Erythroblast (primary cell): ENCODE results near the gene KRTAP5-1.

ENCODE experiments used
- GATA1 ChIP-seq: IDR thresholded peaks from 2 replicates; pipeline ENCODE4 v1.6.1; 2011; ENCODE audit warnings: low read depth, mild to moderate bottlenecking, control low read depth, low read length, moderate library complexity
- POLR2A ChIP-seq: IDR thresholded peaks from 2 replicates; pipeline ENCODE4 v1.6.1; 2011; ENCODE audit warnings: mild to moderate bottlenecking, low read length

DNA sequence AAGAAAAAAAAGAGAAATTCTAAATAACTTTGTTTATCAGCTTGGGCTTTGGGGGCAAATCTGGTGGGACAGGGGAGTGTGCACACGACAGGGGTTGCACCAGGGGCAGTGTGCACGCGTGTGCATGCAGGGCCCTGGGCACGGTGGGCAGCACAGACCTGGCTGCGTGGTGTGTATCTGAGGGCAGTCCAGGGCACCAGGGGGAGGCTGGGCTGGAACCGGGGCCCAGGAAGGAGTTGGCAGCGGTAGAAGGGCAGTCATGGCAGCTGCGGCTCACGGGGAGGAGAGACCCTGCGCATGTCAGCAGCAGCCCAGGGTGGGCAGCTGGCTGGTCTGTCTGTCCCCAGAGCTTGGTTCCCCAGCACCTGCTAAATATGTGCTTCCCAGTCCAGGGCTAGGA is 48.8 kb upstream of the KRTAP5-1 start:
- no peak for TF ChIP-seq POLR2A
- no peak for TF ChIP-seq GATA1
